Glomerular endothelial cell (primary cell): ENCODE measurements around the gene ZNF423. TPM values are rescaled to one million over a fixed set of nuclear protein-coding genes. Genes with fewer than 3 reads are reported as not detected.

Experiments
- DNase-seq: peaks from one replicate; pipeline ENCODE4 v3.0.0-alpha.2; 2011; ENCODE audit warnings: low read depth, low spot score; ENCODE audit errors: extremely low read depth
- total RNA-seq: library from RNA; depleted of rRNA; stranded (reverse); fragments of >200 nt; gene quantifications from 2 replicates; pipeline ENCODE4 v1.2.3, GENCODE V29; 2015

Gene ZNF423
- total RNA-seq, 1 donor from 2014 or later: 3.4 TPM

GRCh38 chr16:49701789-49702494 lies 154.0 kb downstream of the ZNF423 start:
- DNase-seq: no peak

- DNase-seq: no peak
These were observed 154.7 kb downstream of the ZNF423 start for GRCh38 chr16:49701065-49701685.

- no peak for DNase-seq
These were observed 155.5 kb downstream of the ZNF423 start for GRCh38 chr16:49700251-49701064.

DNA sequence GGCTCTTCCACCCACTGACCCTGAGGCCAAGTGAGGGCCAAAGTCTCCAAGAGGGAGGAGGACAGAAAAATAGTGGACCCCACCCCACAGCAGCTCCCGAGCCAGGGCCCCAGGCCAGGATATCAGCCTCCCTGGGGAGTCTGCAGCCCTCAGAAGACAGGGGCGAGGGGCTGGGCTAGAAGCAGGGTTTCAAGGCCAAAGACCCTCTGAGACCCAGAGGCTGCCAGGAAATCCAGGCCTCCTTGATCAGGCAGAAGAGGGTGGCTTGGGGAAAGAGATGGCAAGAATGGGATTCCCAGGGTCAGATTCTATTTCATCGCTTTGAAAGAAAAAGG lies 156.1 kb downstream of the ZNF423 start:
- DNase-seq: no peak

GRCh38 chr16:49698931-49699840 lies 156.7 kb downstream of the ZNF423 start:
- DNase-seq: no peak

- DNase-seq: no peak
These were observed 157.5 kb downstream of the ZNF423 start for GRCh38 chr16:49698453-49698815.

- no peak for DNase-seq
These were observed 158.1 kb downstream of the ZNF423 start for GRCh38 chr16:49697631-49698452.

- no peak for DNase-seq
These were observed 159.4 kb downstream of the ZNF423 start for GRCh38 chr16:49696414-49697101.

DNA sequence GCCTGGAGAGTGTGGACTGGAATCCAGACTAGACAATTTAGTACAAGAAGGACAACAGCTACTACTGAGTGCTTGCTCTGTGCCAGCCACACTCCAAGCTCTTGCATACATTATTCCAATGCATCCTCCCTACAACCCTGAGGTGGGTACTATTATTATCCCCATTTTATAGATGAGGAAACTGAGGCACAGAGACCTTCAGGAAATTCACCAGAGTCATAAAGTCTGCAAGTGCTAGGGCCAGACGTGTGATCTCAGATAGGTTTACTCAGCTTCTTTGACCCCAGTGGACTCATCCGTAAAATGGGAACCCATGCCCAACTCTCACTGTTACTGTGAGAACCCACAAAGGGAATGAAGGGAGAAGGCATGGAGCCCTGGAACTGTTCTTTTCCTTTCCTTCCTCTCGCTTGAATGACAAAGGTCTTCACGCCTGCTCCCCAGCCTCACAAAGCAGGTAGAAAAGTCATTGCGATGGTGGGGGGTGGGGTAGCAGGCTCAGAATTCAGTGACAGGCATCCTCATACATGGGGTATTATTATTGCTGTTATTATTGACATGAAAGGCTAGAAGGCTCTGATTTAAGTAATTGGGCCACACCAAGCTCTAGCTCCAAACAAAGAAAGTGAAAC lies 160.0 kb downstream of the ZNF423 start:
- DNase-seq: no peak

- no peak for DNase-seq
These were observed 162.5 kb downstream of the ZNF423 start for GRCh38 chr16:49693445-49693844.

DNA sequence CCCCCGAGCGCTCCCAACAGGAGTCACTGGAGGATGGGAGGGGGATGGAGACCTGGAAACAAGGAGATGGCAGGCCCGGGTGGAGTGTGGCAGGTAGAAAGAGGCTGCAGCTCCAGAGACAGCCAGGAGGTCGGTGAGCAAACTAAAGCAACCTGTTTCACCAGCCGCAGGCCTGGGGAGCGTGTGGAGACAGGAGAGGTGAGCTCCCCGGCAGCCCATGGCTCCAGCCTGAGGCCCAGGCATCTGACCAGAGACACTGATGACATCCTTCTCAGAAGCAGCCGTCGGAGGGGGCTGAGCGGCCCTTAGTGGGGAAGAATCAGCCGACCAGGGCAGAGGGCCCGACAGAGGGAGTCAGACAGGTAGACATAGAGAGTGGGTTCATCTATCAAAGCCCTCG lies 165.1 kb downstream of the ZNF423 start:
- DNase-seq: no peak

DNA sequence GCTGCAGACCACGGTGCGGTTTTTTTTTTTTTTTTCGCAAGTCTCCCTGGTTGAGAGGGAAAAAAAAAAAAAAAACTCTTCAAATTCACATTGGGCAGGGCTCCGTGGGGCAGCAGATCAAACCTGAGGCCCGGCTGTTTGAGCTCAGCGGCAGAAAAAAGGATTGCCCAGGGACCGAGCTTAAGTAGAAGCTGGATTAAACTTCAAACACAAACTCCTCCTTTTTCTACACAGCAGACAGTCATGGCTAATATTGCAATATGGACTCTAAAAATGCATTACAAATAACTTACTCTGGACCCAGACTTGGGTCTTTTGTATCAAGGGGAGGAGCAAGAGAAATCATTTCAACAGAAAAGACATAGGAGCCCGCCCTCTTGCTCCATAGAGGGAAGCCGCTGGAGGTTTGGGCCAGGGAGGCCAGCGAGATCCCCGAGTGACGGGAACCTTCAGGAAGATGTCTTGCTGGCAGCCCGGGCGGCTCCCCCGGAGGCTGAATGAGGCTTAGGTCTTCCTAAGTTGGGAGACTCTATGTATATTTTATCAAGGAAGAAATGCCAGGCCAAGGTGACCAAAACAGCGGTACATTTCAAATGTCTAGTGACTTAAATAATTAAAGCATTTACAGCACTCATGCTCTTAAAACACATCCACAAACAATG lies 167.7 kb downstream of the ZNF423 start:
- no peak for DNase-seq

GRCh38 chr16:49687476-49688002 lies 168.4 kb downstream of the ZNF423 start:
- no peak for DNase-seq

DNA sequence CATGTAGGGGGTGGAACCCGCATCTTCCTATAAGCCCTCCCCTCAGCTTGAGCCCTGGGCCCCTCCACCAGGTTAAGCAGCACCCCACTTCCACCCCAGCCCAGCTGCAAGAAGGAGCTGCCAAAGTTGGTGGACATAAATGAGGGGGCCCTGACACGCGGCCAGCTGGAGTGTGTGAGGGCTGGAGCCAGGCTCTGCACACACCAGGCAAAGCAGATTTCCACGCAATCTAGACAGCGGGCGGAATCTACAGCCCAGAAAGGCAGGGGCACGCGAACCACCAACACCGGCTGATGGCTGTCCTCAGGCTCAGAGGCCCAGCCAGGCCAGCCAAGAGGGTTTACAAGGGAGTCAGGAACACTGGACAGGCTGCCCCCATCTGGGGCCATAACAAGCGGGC lies 171.2 kb downstream of the ZNF423 start:
- no peak for DNase-seq

- DNase-seq: no peak
These were observed 173.2 kb downstream of the ZNF423 start for GRCh38 chr16:49682577-49683165.

DNA sequence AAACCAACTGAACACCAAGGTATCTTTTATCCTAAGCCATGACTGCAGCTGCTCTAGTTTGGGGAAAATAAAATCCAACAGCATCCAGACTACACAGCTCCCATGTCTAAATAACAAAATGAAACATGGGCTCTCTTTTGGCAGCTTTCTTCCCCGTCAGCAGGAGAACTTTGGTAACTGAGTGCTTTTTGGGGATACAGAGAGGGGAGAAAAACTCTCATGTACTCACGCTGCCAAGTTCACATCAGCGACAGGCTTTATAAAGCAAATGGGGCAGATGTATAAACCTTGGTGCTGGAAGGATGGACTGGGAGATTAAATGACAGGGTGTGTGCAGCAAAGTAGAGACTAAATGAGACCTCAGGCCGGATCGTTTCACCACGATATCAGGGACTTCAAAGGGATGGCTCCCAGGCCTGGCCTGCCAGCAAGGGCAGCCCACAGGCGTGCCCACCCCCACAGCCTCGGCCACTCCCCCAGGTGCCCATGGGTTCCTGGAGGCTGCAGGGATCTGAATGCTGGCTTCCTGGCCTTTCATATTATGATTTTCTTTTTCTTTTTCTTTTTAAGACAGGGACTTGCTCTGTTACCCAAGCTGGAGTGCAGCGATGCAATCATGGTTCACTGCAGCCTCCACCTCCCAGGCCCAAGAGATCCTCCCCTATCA lies 174.6 kb downstream of the ZNF423 start:
- DNase-seq: no peak

- no peak for DNase-seq
These were observed 176.8 kb downstream of the ZNF423 start for GRCh38 chr16:49679095-49679494.
